Measurements from ENCODE around the gene SEBOX. TPM values are rescaled to one million over a fixed set of nuclear protein-coding genes. Genes with fewer than 3 reads are reported as not detected.

The SEBOX gene
- total RNA-seq, 1 experiment from 2014 or later, result not detected

GRCh38 chr17:28394337-28395116, 29.5 kb upstream of the SEBOX start:
- DNase-seq (ENCODE audit: low read depth), result no peak

GRCh38 chr17:28392491-28392890, 27.5 kb upstream of the SEBOX start:
- DNase-seq (ENCODE audit: low read depth), result no peak

GRCh38 chr17:28391401-28391800, 26.4 kb upstream of the SEBOX start:
- no peak for DNase-seq (ENCODE audit: low read depth)

GRCh38 chr17:28390984-28391383, 26.0 kb upstream of the SEBOX start:
- DNase-seq (ENCODE audit: low read depth), result no peak

- no peak for DNase-seq (ENCODE audit: low read depth)
Measured at GRCh38 chr17:28390563-28390962, 25.6 kb upstream of the SEBOX start.

- DNase-seq (ENCODE audit: low read depth), result no peak
Measured at GRCh38 chr17:28390141-28390540, 25.1 kb upstream of the SEBOX start.

GRCh38 chr17:28388106-28388505, 23.1 kb upstream of the SEBOX start:
- DNase-seq (ENCODE audit: low read depth), result no peak

- no peak for DNase-seq (ENCODE audit: low read depth)
Measured at GRCh38 chr17:28386391-28386790, 21.4 kb upstream of the SEBOX start.

GRCh38 chr17:28385406-28385805, 20.4 kb upstream of the SEBOX start:
- no peak for DNase-seq (ENCODE audit: low read depth)

- no peak for DNase-seq (ENCODE audit: low read depth)
Measured at GRCh38 chr17:28385037-28385400, 20.0 kb upstream of the SEBOX start.

- no peak for DNase-seq (ENCODE audit: low read depth)
Measured at GRCh38 chr17:28384281-28385036, 19.5 kb upstream of the SEBOX start.

GRCh38 chr17:28381141-28381825, 16.3 kb upstream of the SEBOX start:
- no peak for DNase-seq (ENCODE audit: low read depth)

- DNase-seq (ENCODE audit: low read depth), result peak; percentile 52
Measured at GRCh38 chr17:28379814-28380801, 15.1 kb upstream of the SEBOX start.

GRCh38 chr17:28372945-28373274, 7.9 kb upstream of the SEBOX start:
- DNase-seq (ENCODE audit: low read depth), result no peak

GRCh38 chr17:28372203-28372944, 7.4 kb upstream of the SEBOX start:
- no peak for DNase-seq (ENCODE audit: low read depth)

- DNase-seq (ENCODE audit: low read depth), result peak; percentile 81
Measured at GRCh38 chr17:28371245-28372202, 6.5 kb upstream of the SEBOX start, which contains the start of gene SARM1. Gene SARM1, plus strand, starts transcription at chr17:28371694. Its CDS starts 339 bp downstream, at chr17:28372033.

GRCh38 chr17:28370744-28371103, 5.7 kb upstream of the SEBOX start:
- no peak for DNase-seq (ENCODE audit: low read depth)

GRCh38 chr17:28370035-28370743, 5.2 kb upstream of the SEBOX start, which contains the start of gene VTN:
Gene VTN, minus strand, starts transcription at chr17:28370307. Its CDS starts 104 bp downstream, at chr17:28370203.
- no peak for DNase-seq (ENCODE audit: low read depth)

GRCh38 chr17:28369684-28370034, 4.7 kb upstream of the SEBOX start:
- no peak for DNase-seq (ENCODE audit: low read depth)

Measured in HT1080 (cell line).